Brain microvascular endothelial cell (primary cell): Measurements from ENCODE around the gene SASS6.
A peak's percentile ranks its signal among the peaks of the same experiment; 100 is the strongest.

Source experiments
- DNase-seq: peaks from one replicate; pipeline ENCODE4 v3.0.0-alpha.2; 2020
- H3K27ac ChIP-seq: fragments of 250-450 bp; sonication (Bioruptor Pico); 2 replicates; pipeline ENCODE4 v1.5.1; 2020; ENCODE audit warnings: mild to moderate bottlenecking, moderate library complexity
- H3K27me3 ChIP-seq: fragments of 250-450 bp; sonication (Bioruptor Pico); replicated peaks from 2 replicates; pipeline ENCODE4 v1.5.1; 2020; ENCODE audit warnings: mild to moderate bottlenecking
- H3K36me3 ChIP-seq: fragments of 250-450 bp; sonication (Bioruptor Pico); replicated peaks from 2 replicates; pipeline ENCODE4 v1.5.1; 2020; ENCODE audit warnings: mild to moderate bottlenecking
- H3K4me3 ChIP-seq: 2 replicates; pipeline ENCODE4 v1.5.1; 2011; ENCODE audit warnings: low read depth, mild to moderate bottlenecking, control low read depth, low read length, moderate library complexity
- CTCF ChIP-seq: IDR thresholded peaks from 2 replicates; pipeline ENCODE4 v1.5.1; 2011; ENCODE audit warnings: low read depth, mild to moderate bottlenecking, moderate library complexity, low read length, control low read depth, inconsistent platforms; ENCODE audit errors: missing control alignments
- in situ Hi-C: cut with HindIII; loops from 2 replicates; pipeline ENCODE4 v1.10.0; 2017; ENCODE audit warnings: low sequenced_read_pairs, low pct_ligation_motif_present

SASS6 gene

GRCh38 chr1:100045206-100045605, 87.5 kb downstream of the SASS6 start:
- in situ Hi-C loops: no loop called here
- Histone ChIP-seq H3K27ac (no peak overlapping the region), H3K27me3 (no peaks in the 10 kb centered on the region), H3K4me3 (no peak overlapping the region), H3K36me3 (peaks cover 3% of the 10 kb centered on the region)
- no peak for TF ChIP-seq CTCF
- no peak for DNase-seq

GRCh38 chr1:100039591-100039990, 93.1 kb downstream of the SASS6 start:
- in situ Hi-C loops: no loop called here
- H3K27ac ChIP-seq: peak overlapping the region; percentile 87
- no peaks in the 10 kb centered on the region for H3K27me3 ChIP-seq
- DNase-seq: no peak
- H3K4me3 ChIP-seq: peak overlapping the region; percentile 88
- no peaks in the 10 kb centered on the region for H3K36me3 ChIP-seq
- TF ChIP-seq CTCF: no peak

GRCh38 chr1:100038660-100039287, 94.0 kb downstream of the SASS6 start:
- peak overlapping the region; percentile 88 for H3K4me3 ChIP-seq
- peak overlapping the region; percentile 87 for H3K27ac ChIP-seq
- H3K27me3 ChIP-seq: no peaks in the 10 kb centered on the region
- no peaks in the 10 kb centered on the region for H3K36me3 ChIP-seq
- TF ChIP-seq CTCF: no peak
- in situ Hi-C loops: no loop called here
- peak; percentile 69 for DNase-seq

- H3K27me3 ChIP-seq: no peaks in the 10 kb centered on the region
- H3K4me3 ChIP-seq: peak overlapping the region; percentile 88
- peak overlapping the region; percentile 87 for H3K27ac ChIP-seq
- no peak for TF ChIP-seq CTCF
- in situ Hi-C loops: no loop called here
- no peaks in the 10 kb centered on the region for H3K36me3 ChIP-seq
- peak; percentile 73 for DNase-seq
Observed at GRCh38 chr1:100037927-100038659, 94.6 kb downstream of the SASS6 start.

- Histone ChIP-seq H3K36me3 (no peaks in the 10 kb centered on the region), H3K27me3 (no peaks in the 10 kb centered on the region), H3K27ac (peak overlapping the region; percentile 87), H3K4me3 (peak overlapping the region; percentile 88)
- TF ChIP-seq CTCF: no peak
- in situ Hi-C loops: no loop called here
- peak; percentile 11 for DNase-seq
Observed at GRCh38 chr1:100037656-100037926, 95.1 kb downstream of the SASS6 start.
